Suprapubic skin (tissue), 4 donors: Measurements from ENCODE around the gene PLEKHS1. TPM values are rescaled to one million over a fixed set of nuclear protein-coding genes. Genes with fewer than 3 reads are reported as not detected.

ENCODE experiments used
- DNase-seq, 2 donors: peaks; one replicate each; pipeline ENCODE4 v3.0.0-alpha.2; 2019; ENCODE audit warnings: low spot score in 2 of 2
- H3K27ac ChIP-seq: fragments of 200-600 bp; sonication (generic); one replicate; pipeline ENCODE4 v1.5.1; 2019
- H3K27me3 ChIP-seq: fragments of 200-600 bp; sonication (generic); one replicate; pipeline ENCODE4 v1.5.1; 2019
- H3K36me3 ChIP-seq: fragments of 200-600 bp; sonication (generic); one replicate; pipeline ENCODE4 v1.5.1; 2019
- H3K4me1 ChIP-seq: fragments of 200-600 bp; sonication (generic); one replicate; pipeline ENCODE4 v1.5.1; 2019
- H3K4me3 ChIP-seq: fragments of 200-600 bp; sonication (generic); one replicate; pipeline ENCODE4 v1.5.1; 2019; ENCODE audit warnings: mild to moderate bottlenecking
- H3K9me3 ChIP-seq: fragments of 200-600 bp; sonication (generic); one replicate; pipeline ENCODE4 v1.5.1; 2019
- CTCF ChIP-seq, 2 donors: fragments of 200-600 bp in 1 of 2; fragments of 450-650 bp in 1 of 2; sonication (generic) in 1 of 2; IDR thresholded peaks; one replicate each; pipeline ENCODE4 v1.5.1; 2016 to 2019; ENCODE audit warnings: antibody characterized with exemption in 2 of 2, mild to moderate bottlenecking in 1 of 2, moderate library complexity in 1 of 2
- EP300 ChIP-seq: sonication (generic); formaldehyde crosslinking; IDR thresholded peaks from one replicate; pipeline ENCODE4 v1.6.1; 2017; ENCODE audit warnings: antibody characterized with exemption
- POLR2A ChIP-seq, 2 donors: fragments of 450-650 bp; IDR thresholded peaks; one replicate each; pipeline ENCODE4 v1.6.1; 2017; ENCODE audit warnings: antibody characterized with exemption in 2 of 2, mild to moderate bottlenecking in 2 of 2, moderate library complexity in 2 of 2
- POLR2AphosphoS5 ChIP-seq, 3 donors: sonication (generic); formaldehyde crosslinking; IDR thresholded peaks; one replicate each; pipeline ENCODE4 v1.6.1; 2017; ENCODE audit warnings: antibody characterized with exemption in 3 of 3
- WGBS: methylation state at CpG from one replicate; pipeline ENCODE4 v1.1.5; 2018; 5-methylcytosine and 5-hydroxymethylcytosine counted together
- total RNA-seq, 4 donors: library from RNA; depleted of rRNA; stranded (reverse); fragments of >200 nt; gene quantifications; one replicate each; pipeline ENCODE4 v1.1.0, GENCODE V29; 2016

The PLEKHS1 gene
- total RNA-seq, 4 donors from 2014 or later = 0.32 to 0.98 (median 0.44) TPM

GRCh38 chr10:113740850-113741249 lies 10.6 kb upstream of the PLEKHS1 start:
- DNase-seq = no peak
- Histone ChIP-seq H3K27me3 (no peaks in the 10 kb centered on the region), H3K4me3 (no peak overlapping the region), H3K36me3 (no peaks in the 10 kb centered on the region), H3K27ac (no peak overlapping the region), H3K9me3 (no peaks in the 10 kb centered on the region), H3K4me1 (no peaks in the 10 kb centered on the region)
- TF ChIP-seq EP300 (no peak), POLR2A (IDR thresholded peaks at IDR 0.05) (no peak), CTCF (IDR thresholded peaks at IDR 0.05) (no peak), POLR2AphosphoS5 (IDR thresholded peaks at IDR 0.05) (no peak)
- WGBS = 91% methylated on average over 3 of the region's 3 CpGs

GRCh38 chr10:113742466-113742865 lies 9.0 kb upstream of the PLEKHS1 start:
- Histone ChIP-seq H3K27ac (no peak overlapping the region), H3K27me3 (no peaks in the 10 kb centered on the region), H3K4me1 (no peaks in the 10 kb centered on the region), H3K36me3 (no peaks in the 10 kb centered on the region), H3K9me3 (no peaks in the 10 kb centered on the region), H3K4me3 (no peak overlapping the region)
- no peak for DNase-seq
- WGBS = 52% methylated on average over 2 of the region's 2 CpGs
- no peak for TF ChIP-seq EP300
- TF ChIP-seq POLR2AphosphoS5 (IDR thresholded peaks at IDR 0.05) = no peak
- TF ChIP-seq CTCF (IDR thresholded peaks at IDR 0.05) = no peak
- TF ChIP-seq POLR2A (IDR thresholded peaks at IDR 0.05) = no peak

GRCh38 chr10:113743594-113743993 lies 7.9 kb upstream of the PLEKHS1 start:
- no peaks in the 10 kb centered on the region for H3K27me3 ChIP-seq
- no peak for DNase-seq
- H3K9me3 ChIP-seq = no peaks in the 10 kb centered on the region

GRCh38 chr10:113745374-113745773 lies 6.1 kb upstream of the PLEKHS1 start:
- Histone ChIP-seq H3K4me3 (no peak overlapping the region), H3K9me3 (no peaks in the 10 kb centered on the region), H3K4me1 (no peaks in the 10 kb centered on the region), H3K27ac (no peak overlapping the region), H3K36me3 (no peaks in the 10 kb centered on the region), H3K27me3 (no peaks in the 10 kb centered on the region)
- DNase-seq = no peak
- TF ChIP-seq EP300 = no peak
- no peak for TF ChIP-seq POLR2A (IDR thresholded peaks at IDR 0.05)
- no peak for TF ChIP-seq CTCF (IDR thresholded peaks at IDR 0.05)
- TF ChIP-seq POLR2AphosphoS5 (IDR thresholded peaks at IDR 0.05) = no peak
- 90% methylated on average over 2 of the region's 2 CpGs for WGBS

More at GRCh38 chr10:113743594-113743993, 7.9 kb upstream of the PLEKHS1 start:
- Histone ChIP-seq H3K4me1 (no peaks in the 10 kb centered on the region), H3K4me3 (no peak overlapping the region), H3K27ac (no peak overlapping the region), H3K36me3 (no peaks in the 10 kb centered on the region)
- TF ChIP-seq POLR2A (IDR thresholded peaks at IDR 0.05) (no peak), POLR2AphosphoS5 (IDR thresholded peaks at IDR 0.05) (no peak), EP300 (no peak), CTCF (IDR thresholded peaks at IDR 0.05) (no peak)

GRCh38 chr10:113746217-113746957 lies 5.1 kb upstream of the PLEKHS1 start:
- no peak for TF ChIP-seq CTCF (IDR thresholded peaks at IDR 0.05)
- no peak for TF ChIP-seq POLR2AphosphoS5 (IDR thresholded peaks at IDR 0.05)
- no peak for TF ChIP-seq POLR2A (IDR thresholded peaks at IDR 0.05)
- TF ChIP-seq EP300 = no peak
- no peaks in the 10 kb centered on the region for H3K27me3 ChIP-seq
- 69% methylated on average over 3 of the region's 3 CpGs for WGBS
- no peaks in the 10 kb centered on the region for H3K4me1 ChIP-seq
- DNase-seq = no peak
- no peak overlapping the region for H3K4me3 ChIP-seq
- no peaks in the 10 kb centered on the region for H3K9me3 ChIP-seq
- no peak overlapping the region for H3K27ac ChIP-seq
- no peaks in the 10 kb centered on the region for H3K36me3 ChIP-seq
